ENCODE data around the gene AMFR. TPM values are rescaled to one million over a fixed set of nuclear protein-coding genes. Genes with fewer than 3 reads are reported as not detected.

The AMFR gene
- total and polyA plus RNA-seq, 2 of the 13 experiments (the other 11 are each of a cell fraction or from before 2014, with no cell fraction given) = 52.9 to 108 TPM

GRCh38 chr16:56317998-56318826 lies 107.1 kb downstream of the AMFR start (continued):
- TF ChIP-seq, protein P1, sequence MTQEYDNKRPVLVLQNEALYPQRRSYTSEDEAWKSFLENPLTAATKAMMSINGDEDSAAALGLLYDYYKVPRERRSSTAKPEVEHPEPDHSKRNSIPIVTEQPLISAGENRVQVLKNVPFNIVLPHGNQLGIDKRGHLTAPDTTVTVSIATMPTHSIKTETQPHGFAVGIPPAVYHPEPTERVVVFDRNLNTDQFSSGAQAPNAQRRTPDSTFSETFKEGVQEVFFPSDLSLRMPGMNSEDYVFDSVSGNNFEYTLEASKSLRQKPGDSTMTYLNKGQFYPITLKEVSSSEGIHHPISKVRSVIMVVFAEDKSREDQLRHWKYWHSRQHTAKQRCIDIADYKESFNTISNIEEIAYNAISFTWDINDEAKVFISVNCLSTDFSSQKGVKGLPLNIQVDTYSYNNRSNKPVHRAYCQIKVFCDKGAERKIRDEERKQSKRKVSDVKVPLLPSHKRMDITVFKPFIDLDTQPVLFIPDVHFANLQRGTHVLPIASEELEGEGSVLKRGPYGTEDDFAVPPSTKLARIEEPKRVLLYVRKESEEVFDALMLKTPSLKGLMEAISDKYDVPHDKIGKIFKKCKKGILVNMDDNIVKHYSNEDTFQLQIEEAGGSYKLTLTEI (CRISPR knock-in tag; conservative IDR thresholded peaks at IDR 0.05) = no peak
- TF ChIP-seq ZNF770 (CRISPR knock-in tag; IDR thresholded peaks at IDR 0.05) = no peak
- TF ChIP-seq ZEB1 (IDR thresholded peaks at IDR 0.05; ENCODE audit: insufficient replicate concordance, low read depth) = no peak
- TF ChIP-seq PHF20 (CRISPR knock-in tag; IDR thresholded peaks at IDR 0.05) = 0 out of 2 replicates have a peak, but pooled peaks have one; percentile 17
- no peak for TF ChIP-seq NBN (conservative IDR thresholded peaks at IDR 0.05)
- TF ChIP-seq ZNF326 (CRISPR knock-in tag; IDR thresholded peaks at IDR 0.05; ENCODE audit: borderline replicate concordance) = no peak
- no peak for TF ChIP-seq ZNF772 (CRISPR knock-in tag; IDR thresholded peaks at IDR 0.05)
- no peak for TF ChIP-seq ZHX1 (CRISPR knock-in tag; IDR thresholded peaks at IDR 0.05; ENCODE audit: low read depth)
- TF ChIP-seq ZNF513 (CRISPR knock-in tag; conservative IDR thresholded peaks at IDR 0.05) = no peak
- TF ChIP-seq, protein P2, sequence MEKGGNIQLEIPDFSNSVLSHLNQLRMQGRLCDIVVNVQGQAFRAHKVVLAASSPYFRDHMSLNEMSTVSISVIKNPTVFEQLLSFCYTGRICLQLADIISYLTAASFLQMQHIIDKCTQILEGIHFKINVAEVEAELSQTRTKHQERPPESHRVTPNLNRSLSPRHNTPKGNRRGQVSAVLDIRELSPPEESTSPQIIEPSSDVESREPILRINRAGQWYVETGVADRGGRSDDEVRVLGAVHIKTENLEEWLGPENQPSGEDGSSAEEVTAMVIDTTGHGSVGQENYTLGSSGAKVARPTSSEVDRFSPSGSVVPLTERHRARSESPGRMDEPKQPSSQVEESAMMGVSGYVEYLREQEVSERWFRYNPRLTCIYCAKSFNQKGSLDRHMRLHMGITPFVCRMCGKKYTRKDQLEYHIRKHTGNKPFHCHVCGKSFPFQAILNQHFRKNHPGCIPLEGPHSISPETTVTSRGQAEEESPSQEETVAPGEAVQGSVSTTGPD (CRISPR knock-in tag; IDR thresholded peaks at IDR 0.05) = no peak
- no peak for TF ChIP-seq SIX1 (CRISPR knock-in tag; IDR thresholded peaks at IDR 0.05; ENCODE audit: borderline replicate concordance)
- 0 out of 2 replicates have a peak, but pooled peaks have one; percentile 33 for TF ChIP-seq ZNF350 (CRISPR knock-in tag; IDR thresholded peaks at IDR 0.05; ENCODE audit: borderline replicate concordance, low read depth)
- TF ChIP-seq ZBTB7B (CRISPR knock-in tag; IDR thresholded peaks at IDR 0.05) = no peak
- TF ChIP-seq, protein P3, sequence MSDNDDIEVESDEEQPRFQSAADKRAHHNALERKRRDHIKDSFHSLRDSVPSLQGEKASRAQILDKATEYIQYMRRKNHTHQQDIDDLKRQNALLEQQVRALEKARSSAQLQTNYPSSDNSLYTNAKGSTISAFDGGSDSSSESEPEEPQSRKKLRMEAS (IDR thresholded peaks at IDR 0.05) = peak; percentile 45; the same call in 1 of the 2 replicates
- 0 out of 2 replicates have a peak, but pooled peaks have one; percentile 41 for TF ChIP-seq ZNF724P (CRISPR knock-in tag; IDR thresholded peaks at IDR 0.05; ENCODE audit: borderline replicate concordance)
- TF ChIP-seq, protein P4, sequence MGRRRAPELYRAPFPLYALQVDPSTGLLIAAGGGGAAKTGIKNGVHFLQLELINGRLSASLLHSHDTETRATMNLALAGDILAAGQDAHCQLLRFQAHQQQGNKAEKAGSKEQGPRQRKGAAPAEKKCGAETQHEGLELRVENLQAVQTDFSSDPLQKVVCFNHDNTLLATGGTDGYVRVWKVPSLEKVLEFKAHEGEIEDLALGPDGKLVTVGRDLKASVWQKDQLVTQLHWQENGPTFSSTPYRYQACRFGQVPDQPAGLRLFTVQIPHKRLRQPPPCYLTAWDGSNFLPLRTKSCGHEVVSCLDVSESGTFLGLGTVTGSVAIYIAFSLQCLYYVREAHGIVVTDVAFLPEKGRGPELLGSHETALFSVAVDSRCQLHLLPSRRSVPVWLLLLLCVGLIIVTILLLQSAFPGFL (CRISPR knock-in tag; IDR thresholded peaks at IDR 0.05) = no peak
- no peak for TF ChIP-seq ZNF605 (CRISPR knock-in tag; IDR thresholded peaks at IDR 0.05)
